Right lobe of liver (tissue), 4 donors: ENCODE data around the gene FGB.
"Not testable (repeated sequence)": the region's sequence is repeated elsewhere in the genome, so short reads cannot be mapped to it uniquely, and the experiment has no call there.

Experiments used
- CTCF ChIP-seq, 4 donors: fragments of 200-600 bp in 3 of 4; fragments of 450-650 bp in 1 of 4; IDR thresholded peaks; one replicate each; pipeline versions ENCODE4 v1.5.1 to v1.8.0; 2016 to 2022; ENCODE audit warnings: antibody characterized with exemption in 4 of 4, mild to moderate bottlenecking in 2 of 4
- POLR2A ChIP-seq: fragments of 450-650 bp; IDR thresholded peaks from one replicate; pipeline ENCODE4 v1.6.1; 2017; ENCODE audit warnings: antibody characterized with exemption, mild to moderate bottlenecking
- donor health status: DM: no; HTN: no; CAD: no.
- donor health status: DM: no; HTN: no; CAD: no.
- donor health status: DM: no; HTN: yes; CAD: no.

GRCh38 chr4:154594343-154594742 lies 31.5 kb downstream of the FGB start:
- not testable (repeated sequence) for TF ChIP-seq CTCF (IDR thresholded peaks at IDR 0.05); POLR2A
